WTC11 (cell line): Measurements from ENCODE around the gene HYOU1. TPM values are rescaled to one million over a fixed set of nuclear protein-coding genes. Genes with fewer than 3 reads are reported as not detected.

ENCODE experiments used
- ATAC-seq: fragments of 200-7000 bp; cut with Tn5 transposase; 2 replicates; pipeline ENCODE4 v1.10.0; 2021; ENCODE audit warnings: mild to moderate bottlenecking, moderate library complexity
- CTCF ChIA-PET: fragments of 300-600 bp; sonication (Branson Sonifier 250); formaldehyde crosslinking; loops from one replicate; lab custom pipeline; 2021; ENCODE audit warnings: antibody characterized with exemption; lab: Charles Lee
- POLR2A ChIA-PET: fragments of 350-600 bp; sonication (Branson Sonifier 250); formaldehyde crosslinking; loops from one replicate; lab custom pipeline; 2021; ENCODE audit warnings: antibody characterized with exemption; lab: Charles Lee
- DNase-seq: peaks from one replicate; pipeline ENCODE4 v3.0.0; 2021; ENCODE audit warnings: low spot score
- H3K27ac Mint-ChIP-seq: 2 replicates; pipeline ENCODE4 v1.8.0; 2021; ENCODE audit warnings: mixed read lengths
- H3K27me3 Mint-ChIP-seq: 2 replicates; pipeline ENCODE4 v1.8.0; 2021; ENCODE audit warnings: low read depth, mild to moderate bottlenecking, moderate library complexity, mixed read lengths
- H3K36me3 Mint-ChIP-seq: 2 replicates; pipeline ENCODE4 v1.8.0; 2021; ENCODE audit warnings: mixed read lengths
- H3K4me1 Mint-ChIP-seq: 2 replicates; pipeline ENCODE4 v1.8.0; 2022; ENCODE audit warnings: mixed read lengths
- H3K4me3 Mint-ChIP-seq: 2 replicates; pipeline ENCODE4 v1.8.0; 2021; ENCODE audit warnings: mild to moderate bottlenecking, moderate library complexity, mixed read lengths
- H3K9me3 Mint-ChIP-seq: 2 replicates; pipeline ENCODE4 v1.8.0; 2021; ENCODE audit warnings: mixed read lengths
- AR ChIP-seq: fragments of 250-450 bp; sonication (Bioruptor Pico); IDR thresholded peaks from 2 replicates; pipeline ENCODE4 v1.9.0; 2021; ENCODE audit warnings: mild to moderate bottlenecking
- CREB1 ChIP-seq: sonication (generic); formaldehyde crosslinking; IDR thresholded peaks from 2 replicates; pipeline ENCODE4 v1.8.0; 2023; ENCODE audit warnings: mild to moderate bottlenecking, missing genetic modification reagents
- ELF4 ChIP-seq: sonication (generic); formaldehyde crosslinking; IDR thresholded peaks from 2 replicates; pipeline ENCODE4 v1.8.1; 2022; ENCODE audit warnings: low read depth, mild to moderate bottlenecking, moderate library complexity, missing genetic modification reagents
- ETV6 ChIP-seq: sonication (generic); formaldehyde crosslinking; IDR thresholded peaks from 2 replicates; pipeline ENCODE4 v1.8.1; 2022; ENCODE audit warnings: mild to moderate bottlenecking, missing genetic modification reagents
- FOXJ3 ChIP-seq: sonication (generic); formaldehyde crosslinking; IDR thresholded peaks from 2 replicates; pipeline ENCODE4 v1.9.0; 2021; ENCODE audit warnings: missing genetic modification reagents, mild to moderate bottlenecking, borderline replicate concordance
- FOXP4 ChIP-seq: sonication (generic); formaldehyde crosslinking; IDR thresholded peaks from 2 replicates; pipeline ENCODE4 v1.8.0; 2022; ENCODE audit warnings: mild to moderate bottlenecking, missing genetic modification reagents
- GABPB1 ChIP-seq: sonication (generic); formaldehyde crosslinking; IDR thresholded peaks from 2 replicates; pipeline ENCODE4 v1.8.1; 2023; ENCODE audit warnings: mild to moderate bottlenecking, missing genetic modification reagents
- GRHL2 ChIP-seq: fragments of 250-450 bp; sonication (Bioruptor Pico); IDR thresholded peaks from 2 replicates; pipeline ENCODE4 v1.8.0; 2022; ENCODE audit warnings: mild to moderate bottlenecking, moderate library complexity; ENCODE audit not compliant: insufficient replicate concordance, severe bottlenecking
- KAT7 ChIP-seq: sonication (generic); formaldehyde crosslinking; IDR thresholded peaks from 2 replicates; pipeline ENCODE4 v1.8.1; 2023; ENCODE audit warnings: missing genetic modification reagents, mild to moderate bottlenecking, borderline replicate concordance
- MXD4 ChIP-seq: fragments of 250-450 bp; sonication (Bioruptor Pico); IDR thresholded peaks from 2 replicates; pipeline ENCODE4 v1.8.0; 2021; ENCODE audit warnings: mild to moderate bottlenecking, moderate library complexity, borderline replicate concordance
- MYBL2 ChIP-seq: sonication (generic); formaldehyde crosslinking; IDR thresholded peaks from 2 replicates; pipeline ENCODE4 v1.8.1; 2023; ENCODE audit warnings: mild to moderate bottlenecking, moderate library complexity, missing genetic modification reagents
- NFE2L1 ChIP-seq: sonication (generic); formaldehyde crosslinking; IDR thresholded peaks from 2 replicates; pipeline ENCODE4 v1.8.1; 2023; ENCODE audit warnings: missing genetic modification reagents
- NFYB ChIP-seq: sonication (generic); formaldehyde crosslinking; conservative IDR thresholded peaks from 2 replicates; pipeline ENCODE4 v1.8.0; 2022; ENCODE audit warnings: low read depth, missing genetic modification reagents
- NR1H2 ChIP-seq: sonication (generic); formaldehyde crosslinking; IDR thresholded peaks from 2 replicates; pipeline ENCODE4 v1.9.0; 2021; ENCODE audit warnings: mild to moderate bottlenecking, moderate library complexity, missing genetic modification reagents
- NR2C2 ChIP-seq: sonication (generic); formaldehyde crosslinking; IDR thresholded peaks from 2 replicates; pipeline ENCODE4 v1.8.0; 2022; ENCODE audit warnings: mild to moderate bottlenecking, missing genetic modification reagents
- PREB ChIP-seq: sonication (generic); formaldehyde crosslinking; IDR thresholded peaks from 2 replicates; pipeline ENCODE4 v1.8.1; 2022; ENCODE audit warnings: mild to moderate bottlenecking, missing genetic modification reagents, moderate library complexity, borderline replicate concordance
- SOX15 ChIP-seq: fragments of 250-450 bp; sonication (Bioruptor Pico); IDR thresholded peaks from 2 replicates; pipeline ENCODE4 v1.9.0; 2021; ENCODE audit warnings: mild to moderate bottlenecking
- STAT6 ChIP-seq: sonication (generic); formaldehyde crosslinking; conservative IDR thresholded peaks from 2 replicates; pipeline ENCODE4 v1.8.1; 2023; ENCODE audit warnings: mild to moderate bottlenecking, low read depth, missing genetic modification reagents, moderate library complexity
- TEAD4 ChIP-seq: sonication (generic); formaldehyde crosslinking; IDR thresholded peaks from 2 replicates; pipeline ENCODE4 v1.8.0; 2022; ENCODE audit warnings: mild to moderate bottlenecking, missing genetic modification reagents
- ZNF219 ChIP-seq: sonication (generic); formaldehyde crosslinking; IDR thresholded peaks from 2 replicates; pipeline ENCODE4 v1.8.0; 2023; ENCODE audit warnings: missing genetic modification reagents, mild to moderate bottlenecking, borderline replicate concordance
- ZNF423 ChIP-seq: fragments of 250-450 bp; sonication (Bioruptor Pico); IDR thresholded peaks from 2 replicates; pipeline ENCODE4 v2.1.2; 2022; ENCODE audit warnings: mild to moderate bottlenecking, moderate library complexity
- total RNA-seq: library from RNA; stranded (reverse); gene quantifications from 3 replicates; pipeline ENCODE4 v1.2.3, GENCODE V29; 2021
- TF ChIP-seq, protein P1 (sequence below): sonication (generic); formaldehyde crosslinking; IDR thresholded peaks from 2 replicates; pipeline ENCODE4 v1.8.0; 2022; ENCODE audit warnings: mild to moderate bottlenecking, missing genetic modification reagents
- TF ChIP-seq, protein P2 (sequence below): sonication (generic); formaldehyde crosslinking; IDR thresholded peaks from 2 replicates; pipeline ENCODE4 v1.8.0; 2023; ENCODE audit warnings: missing genetic modification reagents

The HYOU1 gene
- total RNA-seq, 1 experiment from 2014 or later, result 276 TPM

- TF ChIP-seq PREB (CRISPR knock-in tag) (no peak), ZNF219 (CRISPR knock-in tag) (no peak), GRHL2 (CRISPR knock-in tag) (no peak), AR (CRISPR knock-in tag) (no peak), MXD4 (CRISPR knock-in tag) (no peak), STAT6 (CRISPR knock-in tag) (no peak), NR1H2 (CRISPR knock-in tag) (no peak)
These were observed 30.8 kb upstream of the HYOU1 start (continued) for GRCh38 chr11:119087747-119088241.

- H3K27me3 Mint-ChIP-seq, result no peaks in the 10 kb centered on the region
- TF ChIP-seq ZNF423 (CRISPR knock-in tag) (no peak), TEAD4 (no peak), MYBL2 (no peak), ELF4 (CRISPR knock-in tag) (no peak), NFE2L1 (CRISPR knock-in tag) (no peak), ETV6 (no peak), CREB1 (CRISPR knock-in tag) (no peak), NR2C2 (no peak), GABPB1 (CRISPR knock-in tag) (no peak), SOX15 (CRISPR knock-in tag) (no peak), KAT7 (CRISPR knock-in tag) (no peak), FOXP4 (CRISPR knock-in tag) (no peak), FOXJ3 (CRISPR knock-in tag) (no peak), NFYB (CRISPR knock-in tag) (no peak), GRHL2 (CRISPR knock-in tag) (no peak)
- TF ChIP-seq, protein P1, sequence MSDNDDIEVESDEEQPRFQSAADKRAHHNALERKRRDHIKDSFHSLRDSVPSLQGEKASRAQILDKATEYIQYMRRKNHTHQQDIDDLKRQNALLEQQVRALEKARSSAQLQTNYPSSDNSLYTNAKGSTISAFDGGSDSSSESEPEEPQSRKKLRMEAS (CRISPR knock-in tag), result no peak
- TF ChIP-seq, protein P2, sequence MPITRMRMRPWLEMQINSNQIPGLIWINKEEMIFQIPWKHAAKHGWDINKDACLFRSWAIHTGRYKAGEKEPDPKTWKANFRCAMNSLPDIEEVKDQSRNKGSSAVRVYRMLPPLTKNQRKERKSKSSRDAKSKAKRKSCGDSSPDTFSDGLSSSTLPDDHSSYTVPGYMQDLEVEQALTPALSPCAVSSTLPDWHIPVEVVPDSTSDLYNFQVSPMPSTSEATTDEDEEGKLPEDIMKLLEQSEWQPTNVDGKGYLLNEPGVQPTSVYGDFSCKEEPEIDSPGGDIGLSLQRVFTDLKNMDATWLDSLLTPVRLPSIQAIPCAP (CRISPR knock-in tag), result no peak
- TF ChIP-seq, all 79 proteins: peak for 0
- ATAC-seq, result no peak
- ChIA-PET CTCF (interaction anchor here (1.3 kb wide), 1 partner anchor 251 kb away, joined by 3 read pairs; no protein-coding TSS in a partner anchor), POLR2A (no interaction called here)
- peak overlapping the region; percentile 65; the same call in 1 of the 2 replicates for H3K27ac Mint-ChIP-seq
- H3K4me1 Mint-ChIP-seq, result peaks cover 3% of the 10 kb centered on the region
- no peaks in the 10 kb centered on the region for H3K9me3 Mint-ChIP-seq
- peaks cover 5% of the 10 kb centered on the region for H3K36me3 Mint-ChIP-seq
- H3K4me3 Mint-ChIP-seq, result no peak overlapping the region
- DNase-seq, result no peak
These were observed 30.1 kb upstream of the HYOU1 start for GRCh38 chr11:119087123-119087522.
